ENCODE results near the gene PIMREG. TPM values are rescaled to one million over a fixed set of nuclear protein-coding genes. Genes with fewer than 3 reads are reported as not detected.
"Not testable (repeated sequence)": the region's sequence is repeated elsewhere in the genome, so short reads cannot be mapped to it uniquely, and the experiment has no call there.

The PIMREG gene
- total RNA-seq, 1 donor = 13.1 TPM

- TF ChIP-seq CTCF (IDR thresholded peaks at IDR 0.05; ENCODE audit: insufficient read depth, low read length) = no peak
- DNase-seq (ENCODE audit: low read depth) = no peak
- no peak overlapping the region for H3K4me3 ChIP-seq (ENCODE audit: low read depth, low read length)
Measured at GRCh38 chr17:6482105-6482455, 37.8 kb downstream of the PIMREG start.

GRCh38 chr17:6482796-6483195 lies 38.5 kb downstream of the PIMREG start:
- DNase-seq (ENCODE audit: low read depth); H3K4me3 ChIP-seq (ENCODE audit: low read depth, low read length): not testable (repeated sequence)

GRCh38 chr17:6483507-6483906 lies 39.3 kb downstream of the PIMREG start:
- TF ChIP-seq CTCF (IDR thresholded peaks at IDR 0.05; ENCODE audit: insufficient read depth, low read length) = no peak
- DNase-seq (ENCODE audit: low read depth) = no peak
- H3K4me3 ChIP-seq (ENCODE audit: low read depth, low read length) = no peak overlapping the region

GRCh38 chr17:6485646-6486412 lies 41.6 kb downstream of the PIMREG start:
- no peak for DNase-seq (ENCODE audit: low read depth)
- TF ChIP-seq CTCF (IDR thresholded peaks at IDR 0.05; ENCODE audit: insufficient read depth, low read length) = no peak
- H3K4me3 ChIP-seq (ENCODE audit: low read depth, low read length) = no peak overlapping the region

GRCh38 chr17:6487251-6488007 lies 43.2 kb downstream of the PIMREG start:
- DNase-seq (ENCODE audit: low read depth) = no peak
- H3K4me3 ChIP-seq (ENCODE audit: low read depth, low read length) = no peak overlapping the region
- TF ChIP-seq CTCF (IDR thresholded peaks at IDR 0.05; ENCODE audit: insufficient read depth, low read length) = no peak

- no peak overlapping the region for H3K4me3 ChIP-seq (ENCODE audit: low read depth, low read length)
- no peak for TF ChIP-seq CTCF (IDR thresholded peaks at IDR 0.05; ENCODE audit: insufficient read depth, low read length)
- DNase-seq (ENCODE audit: low read depth) = no peak
Measured at GRCh38 chr17:6488008-6488539, 43.8 kb downstream of the PIMREG start.

- H3K4me3 ChIP-seq (ENCODE audit: low read depth, low read length) = no peak overlapping the region
- no peak for DNase-seq (ENCODE audit: low read depth)
- TF ChIP-seq CTCF (IDR thresholded peaks at IDR 0.05; ENCODE audit: insufficient read depth, low read length) = no peak
Measured at GRCh38 chr17:6489016-6489550, 44.8 kb downstream of the PIMREG start.
